ENCODE measurements around the gene TTC9C. TPM values are rescaled to one million over a fixed set of nuclear protein-coding genes. Genes with fewer than 3 reads are reported as not detected.

Gene TTC9C
- total RNA-seq, 1 donor from 2014 or later = 40.8 TPM

- DNase-seq (ENCODE audit: low spot score, unreplicated experiment) = no peak
- Mint-ChIP-seq H3K27ac (peak overlapping the region; percentile 86), H3K27me3 (no peaks in the 10 kb centered on the region), H3K9me3 (ENCODE audit: low read depth) (no peaks in the 10 kb centered on the region), H3K4me1 (ENCODE audit: low read depth) (peaks cover 27% of the 10 kb centered on the region), H3K4me3 (ENCODE audit: low read depth) (no peak overlapping the region), H3K36me3 (ENCODE audit: insufficient read depth) (peaks cover 26% of the 10 kb centered on the region)
- no peak for TF ChIP-seq CTCF (IDR thresholded peaks at IDR 0.05; ENCODE audit: unreplicated experiment)
Observed at GRCh38 chr11:62712276-62712812, 15.9 kb upstream of the TTC9C start.

GRCh38 chr11:62712861-62713260 lies 15.4 kb upstream of the TTC9C start:
- Mint-ChIP-seq H3K4me1 (ENCODE audit: low read depth) (peaks cover 26% of the 10 kb centered on the region), H3K27me3 (no peaks in the 10 kb centered on the region), H3K27ac (peak overlapping the region; percentile 86), H3K9me3 (ENCODE audit: low read depth) (no peaks in the 10 kb centered on the region), H3K36me3 (ENCODE audit: insufficient read depth) (peaks cover 28% of the 10 kb centered on the region), H3K4me3 (ENCODE audit: low read depth) (no peak overlapping the region)
- DNase-seq (ENCODE audit: low spot score, unreplicated experiment) = no peak
- no peak for TF ChIP-seq CTCF (IDR thresholded peaks at IDR 0.05; ENCODE audit: unreplicated experiment)

- DNase-seq (ENCODE audit: low spot score, unreplicated experiment) = no peak
- TF ChIP-seq CTCF (IDR thresholded peaks at IDR 0.05; ENCODE audit: unreplicated experiment) = no peak
- Mint-ChIP-seq H3K9me3 (ENCODE audit: low read depth) (no peaks in the 10 kb centered on the region), H3K4me3 (ENCODE audit: low read depth) (no peak overlapping the region), H3K4me1 (ENCODE audit: low read depth) (peaks cover 25% of the 10 kb centered on the region), H3K27me3 (no peaks in the 10 kb centered on the region), H3K27ac (peak overlapping the region; percentile 86), H3K36me3 (ENCODE audit: insufficient read depth) (peaks cover 32% of the 10 kb centered on the region)
Observed at GRCh38 chr11:62713343-62713742, 14.9 kb upstream of the TTC9C start.

- H3K27ac Mint-ChIP-seq = no peak overlapping the region
- peaks cover 39% of the 10 kb centered on the region for H3K36me3 Mint-ChIP-seq (ENCODE audit: insufficient read depth)
- H3K27me3 Mint-ChIP-seq = no peaks in the 10 kb centered on the region
- TF ChIP-seq CTCF (IDR thresholded peaks at IDR 0.05; ENCODE audit: unreplicated experiment) = no peak
- DNase-seq (ENCODE audit: low spot score, unreplicated experiment) = no peak
- H3K4me3 Mint-ChIP-seq (ENCODE audit: low read depth) = no peak overlapping the region
- no peaks in the 10 kb centered on the region for H3K9me3 Mint-ChIP-seq (ENCODE audit: low read depth)
- peaks cover 15% of the 10 kb centered on the region for H3K4me1 Mint-ChIP-seq (ENCODE audit: low read depth)
Observed at GRCh38 chr11:62715150-62716130, 12.8 kb upstream of the TTC9C start.

DNA sequence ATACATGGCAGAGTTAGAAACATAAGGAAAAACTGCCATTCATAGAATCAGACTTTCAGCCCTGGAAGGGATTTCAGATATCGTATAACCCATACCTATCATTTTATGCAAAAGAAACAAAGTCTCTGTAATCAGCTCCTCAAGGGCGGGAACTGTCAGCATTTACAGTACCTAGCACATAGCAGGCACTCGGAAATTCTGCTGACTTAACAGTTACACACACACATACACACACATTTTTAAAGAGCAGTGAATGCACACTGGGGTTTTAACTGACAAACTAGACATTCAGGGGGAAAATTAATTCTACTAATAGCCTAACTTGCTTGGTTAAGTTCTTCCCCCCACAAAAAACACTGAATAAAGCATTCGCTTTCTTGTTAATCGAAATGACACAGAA lies 12.1 kb upstream of the TTC9C start:
- no peaks in the 10 kb centered on the region for H3K9me3 Mint-ChIP-seq (ENCODE audit: low read depth)
- no peaks in the 10 kb centered on the region for H3K27me3 Mint-ChIP-seq
- TF ChIP-seq CTCF (IDR thresholded peaks at IDR 0.05; ENCODE audit: unreplicated experiment) = no peak
- no peak for DNase-seq (ENCODE audit: low spot score, unreplicated experiment)
- H3K4me3 Mint-ChIP-seq (ENCODE audit: low read depth) = no peak overlapping the region
- H3K27ac Mint-ChIP-seq = peak overlapping the region; percentile 82
- peaks cover 40% of the 10 kb centered on the region for H3K36me3 Mint-ChIP-seq (ENCODE audit: insufficient read depth)
- H3K4me1 Mint-ChIP-seq (ENCODE audit: low read depth) = peaks cover 15% of the 10 kb centered on the region

Data from progenitor cell of endocrine pancreas (in vitro differentiated cells).